ENCODE results near the gene KPNA6. TPM values are rescaled to one million over a fixed set of nuclear protein-coding genes. Genes with fewer than 3 reads are reported as not detected.
A peak's percentile ranks its signal among the peaks of the same experiment; 100 is the strongest.

The KPNA6 gene
- total and polyA plus RNA-seq, 2 of the 13 experiments (the other 11 are each of a cell fraction or from before 2014, with no cell fraction given) = 22.0 to 47.5 TPM

GRCh38 chr1:32178380-32179192 is 70.7 kb downstream of the KPNA6 start (continued):
- TF ChIP-seq RBM22 (optimal IDR thresholded peaks at IDR 0.05; ENCODE audit: low read length) (peak; percentile 53), ZFP37 (CRISPR knock-in tag; IDR thresholded peaks at IDR 0.05; ENCODE audit: borderline replicate concordance) (no peak), GMEB2 (CRISPR knock-in tag; IDR thresholded peaks at IDR 0.05; ENCODE audit: low read depth) (no peak), ZMYM2 (CRISPR knock-in tag; IDR thresholded peaks at IDR 0.05) (no peak), DZIP1 (CRISPR knock-in tag; IDR thresholded peaks at IDR 0.05) (no peak), ZNF205 (CRISPR knock-in tag; IDR thresholded peaks at IDR 0.05) (no peak; the same call in 1 of the 2 replicates), ZNF101 (CRISPR knock-in tag; IDR thresholded peaks at IDR 0.05; ENCODE audit: borderline replicate concordance, low read depth) (no peak), ATRX (CRISPR knock-in tag; IDR thresholded peaks at IDR 0.05; ENCODE audit: borderline replicate concordance) (no peak), ZBTB34 (CRISPR knock-in tag; IDR thresholded peaks at IDR 0.05) (no peak), ARID2 (CRISPR knock-in tag; IDR thresholded peaks at IDR 0.05; ENCODE audit: borderline replicate concordance) (no peak), KDM6A (CRISPR knock-in tag; IDR thresholded peaks at IDR 0.05; ENCODE audit: low read depth) (peak; percentile 72; the same call in 1 of the 2 replicates), CHCHD3 (CRISPR knock-in tag; IDR thresholded peaks at IDR 0.05) (no peak), ATF5 (CRISPR knock-in tag; IDR thresholded peaks at IDR 0.05; ENCODE audit: low read depth) (0 out of 2 replicates have a peak, but pooled peaks have one; percentile 9), CAMTA2 (CRISPR knock-in tag; IDR thresholded peaks at IDR 0.05; ENCODE audit: borderline replicate concordance) (no peak), ZNF550 (CRISPR knock-in tag; IDR thresholded peaks at IDR 0.05; ENCODE audit: borderline replicate concordance) (no peak), MXD4 (CRISPR knock-in tag; IDR thresholded peaks at IDR 0.05) (no peak)
- TF ChIP-seq, protein P1, sequence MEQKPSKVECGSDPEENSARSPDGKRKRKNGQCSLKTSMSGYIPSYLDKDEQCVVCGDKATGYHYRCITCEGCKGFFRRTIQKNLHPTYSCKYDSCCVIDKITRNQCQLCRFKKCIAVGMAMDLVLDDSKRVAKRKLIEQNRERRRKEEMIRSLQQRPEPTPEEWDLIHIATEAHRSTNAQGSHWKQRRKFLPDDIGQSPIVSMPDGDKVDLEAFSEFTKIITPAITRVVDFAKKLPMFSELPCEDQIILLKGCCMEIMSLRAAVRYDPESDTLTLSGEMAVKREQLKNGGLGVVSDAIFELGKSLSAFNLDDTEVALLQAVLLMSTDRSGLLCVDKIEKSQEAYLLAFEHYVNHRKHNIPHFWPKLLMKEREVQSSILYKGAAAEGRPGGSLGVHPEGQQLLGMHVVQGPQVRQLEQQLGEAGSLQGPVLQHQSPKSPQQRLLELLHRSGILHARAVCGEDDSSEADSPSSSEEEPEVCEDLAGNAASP (CRISPR knock-in tag; IDR thresholded peaks at IDR 0.05; ENCODE audit: borderline replicate concordance) = peak; percentile 35; the same call in 1 of the 2 replicates
